ENCODE data around the gene FHOD3. TPM values are rescaled to one million over a fixed set of nuclear protein-coding genes. Genes with fewer than 3 reads are reported as not detected.

The FHOD3 gene
- total and polyA plus RNA-seq, 2 experiments from 2014 or later = 2.7 to 8.7 TPM

DNA sequence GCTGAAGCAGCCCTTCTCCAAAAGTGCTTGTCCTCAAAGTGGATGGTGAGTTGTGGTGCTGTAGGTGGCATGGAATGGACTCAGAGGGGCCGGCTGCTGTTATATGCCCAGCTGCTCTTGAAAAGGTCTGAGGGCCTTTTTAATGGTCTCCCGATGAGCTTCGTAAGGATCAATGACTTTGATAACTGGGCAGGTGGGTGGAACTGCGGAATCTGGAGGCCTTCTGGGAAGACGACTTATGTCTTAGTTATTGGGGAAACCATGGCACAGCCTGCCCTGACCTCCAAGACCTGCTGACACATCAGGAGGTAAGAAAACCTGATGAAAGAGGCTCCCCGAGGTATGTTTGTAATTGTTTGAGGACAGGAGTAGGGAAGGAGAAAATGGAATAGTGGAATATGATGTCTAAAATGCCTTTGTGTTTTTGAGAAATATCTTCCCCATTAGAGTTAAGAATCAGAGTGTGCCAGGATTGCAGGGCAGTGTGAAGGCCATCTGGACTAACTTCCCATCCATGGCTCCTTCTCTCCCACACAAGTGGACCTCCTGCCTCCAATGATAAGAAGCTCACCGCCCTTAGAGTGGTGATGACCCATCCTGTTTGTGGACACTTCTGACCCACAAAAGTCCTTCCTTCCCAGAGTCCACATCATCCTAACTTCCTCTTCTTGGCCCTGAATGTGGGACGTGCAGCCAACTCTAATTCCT is 236.1 kb downstream of the FHOD3 start (continued):
- TF ChIP-seq, protein P1, sequence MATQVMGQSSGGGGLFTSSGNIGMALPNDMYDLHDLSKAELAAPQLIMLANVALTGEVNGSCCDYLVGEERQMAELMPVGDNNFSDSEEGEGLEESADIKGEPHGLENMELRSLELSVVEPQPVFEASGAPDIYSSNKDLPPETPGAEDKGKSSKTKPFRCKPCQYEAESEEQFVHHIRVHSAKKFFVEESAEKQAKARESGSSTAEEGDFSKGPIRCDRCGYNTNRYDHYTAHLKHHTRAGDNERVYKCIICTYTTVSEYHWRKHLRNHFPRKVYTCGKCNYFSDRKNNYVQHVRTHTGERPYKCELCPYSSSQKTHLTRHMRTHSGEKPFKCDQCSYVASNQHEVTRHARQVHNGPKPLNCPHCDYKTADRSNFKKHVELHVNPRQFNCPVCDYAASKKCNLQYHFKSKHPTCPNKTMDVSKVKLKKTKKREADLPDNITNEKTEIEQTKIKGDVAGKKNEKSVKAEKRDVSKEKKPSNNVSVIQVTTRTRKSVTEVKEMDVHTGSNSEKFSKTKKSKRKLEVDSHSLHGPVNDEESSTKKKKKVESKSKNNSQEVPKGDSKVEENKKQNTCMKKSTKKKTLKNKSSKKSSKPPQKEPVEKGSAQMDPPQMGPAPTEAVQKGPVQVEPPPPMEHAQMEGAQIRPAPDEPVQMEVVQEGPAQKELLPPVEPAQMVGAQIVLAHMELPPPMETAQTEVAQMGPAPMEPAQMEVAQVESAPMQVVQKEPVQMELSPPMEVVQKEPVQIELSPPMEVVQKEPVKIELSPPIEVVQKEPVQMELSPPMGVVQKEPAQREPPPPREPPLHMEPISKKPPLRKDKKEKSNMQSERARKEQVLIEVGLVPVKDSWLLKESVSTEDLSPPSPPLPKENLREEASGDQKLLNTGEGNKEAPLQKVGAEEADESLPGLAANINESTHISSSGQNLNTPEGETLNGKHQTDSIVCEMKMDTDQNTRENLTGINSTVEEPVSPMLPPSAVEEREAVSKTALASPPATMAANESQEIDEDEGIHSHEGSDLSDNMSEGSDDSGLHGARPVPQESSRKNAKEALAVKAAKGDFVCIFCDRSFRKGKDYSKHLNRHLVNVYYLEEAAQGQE (IDR thresholded peaks at IDR 0.05; ENCODE audit: unreplicated experiment) = no peak
- TF ChIP-seq POLR2AphosphoS5 (IDR thresholded peaks at IDR 0.05; ENCODE audit: low read depth) = no peak

DNA sequence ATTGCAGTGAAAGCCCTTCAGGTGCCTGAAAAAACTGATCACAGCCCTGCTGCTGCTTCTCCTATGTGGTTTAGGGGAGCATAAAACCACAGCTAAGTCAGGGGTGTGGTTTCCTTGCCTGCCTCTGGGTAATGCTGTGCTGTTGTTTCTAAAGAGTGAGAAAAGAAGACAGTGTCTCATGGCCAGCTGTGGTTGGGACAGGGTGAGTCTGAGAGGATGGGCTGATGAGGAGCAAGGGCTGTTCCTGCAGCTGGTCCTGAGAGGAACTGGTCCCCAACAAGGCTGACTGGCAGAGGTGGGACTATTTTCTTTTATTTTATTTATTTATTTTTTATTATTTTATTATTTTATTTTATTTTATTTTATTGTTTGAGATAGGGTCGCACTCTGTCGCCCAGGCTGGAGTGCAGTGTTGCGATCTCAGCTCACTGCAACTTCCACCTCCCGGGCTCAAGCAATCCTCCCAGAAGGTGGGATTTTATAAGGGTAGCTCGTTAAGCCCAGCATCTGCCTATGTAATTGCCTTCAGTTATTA is 236.7 kb downstream of the FHOD3 start:
- Histone ChIP-seq H3K36me3 (ENCODE audit: insufficient read depth) (no peaks in the 10 kb centered on the region), H3K79me2 (replicated peaks; ENCODE audit: insufficient read depth) (no peaks in the 10 kb centered on the region), H3K27me3 (ENCODE audit: insufficient read depth) (no peaks in the 10 kb centered on the region), H3K9me2 (ENCODE audit: insufficient read depth) (peaks cover 6% of the 10 kb centered on the region; the same call in 1 of the 2 replicates), H2AFZ (no peak overlapping the region), H3K4me2 (no peak overlapping the region), H3F3A (replicated peaks; ENCODE audit: low read depth) (no peaks in the 10 kb centered on the region), H3K27ac (ENCODE audit: low read depth) (no peak overlapping the region), H3K4me3 (no peak overlapping the region), H3K4me1 (ENCODE audit: insufficient read depth) (0 out of 2 replicates have a peak, but pooled peaks cover 7% of the 10 kb centered on the region), H4K20me1 (replicated peaks; ENCODE audit: insufficient read depth) (no peaks in the 10 kb centered on the region)
- DNase-seq (ENCODE audit: low spot score) (no peak), ATAC-seq (no peak)
- Mint-ChIP-seq H3K9me3 (no peaks in the 10 kb centered on the region), H3K4me3 (no peak overlapping the region), H3K36me3 (ENCODE audit: low read depth) (no peaks in the 10 kb centered on the region), H3K4me1 (peaks cover 14% of the 10 kb centered on the region), H3K27ac (no peak overlapping the region), H3K27me3 (ENCODE audit: insufficient read depth, low read depth, poor library complexity) (peaks cover 3% of the 10 kb centered on the region)
- TF ChIP-seq, protein P2, sequence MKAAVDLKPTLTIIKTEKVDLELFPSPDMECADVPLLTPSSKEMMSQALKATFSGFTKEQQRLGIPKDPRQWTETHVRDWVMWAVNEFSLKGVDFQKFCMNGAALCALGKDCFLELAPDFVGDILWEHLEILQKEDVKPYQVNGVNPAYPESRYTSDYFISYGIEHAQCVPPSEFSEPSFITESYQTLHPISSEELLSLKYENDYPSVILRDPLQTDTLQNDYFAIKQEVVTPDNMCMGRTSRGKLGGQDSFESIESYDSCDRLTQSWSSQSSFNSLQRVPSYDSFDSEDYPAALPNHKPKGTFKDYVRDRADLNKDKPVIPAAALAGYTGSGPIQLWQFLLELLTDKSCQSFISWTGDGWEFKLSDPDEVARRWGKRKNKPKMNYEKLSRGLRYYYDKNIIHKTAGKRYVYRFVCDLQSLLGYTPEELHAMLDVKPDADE (IDR thresholded peaks at IDR 0.05) = no peak
- TF ChIP-seq NANOG (IDR thresholded peaks at IDR 0.05; ENCODE audit: borderline replicate concordance) = no peak
- TF ChIP-seq STAT1 (IDR thresholded peaks at IDR 0.05; ENCODE audit: unreplicated experiment) = no peak
- TF ChIP-seq EZH2phosphoT487 (IDR thresholded peaks at IDR 0.05; ENCODE audit: unreplicated experiment) = no peak
- TF ChIP-seq EZH2 (IDR thresholded peaks at IDR 0.05; ENCODE audit: low read depth, unreplicated experiment) = no peak
- no peak for TF ChIP-seq ZNF114 (CRISPR knock-in tag; IDR thresholded peaks at IDR 0.05)
- TF ChIP-seq, protein P3, sequence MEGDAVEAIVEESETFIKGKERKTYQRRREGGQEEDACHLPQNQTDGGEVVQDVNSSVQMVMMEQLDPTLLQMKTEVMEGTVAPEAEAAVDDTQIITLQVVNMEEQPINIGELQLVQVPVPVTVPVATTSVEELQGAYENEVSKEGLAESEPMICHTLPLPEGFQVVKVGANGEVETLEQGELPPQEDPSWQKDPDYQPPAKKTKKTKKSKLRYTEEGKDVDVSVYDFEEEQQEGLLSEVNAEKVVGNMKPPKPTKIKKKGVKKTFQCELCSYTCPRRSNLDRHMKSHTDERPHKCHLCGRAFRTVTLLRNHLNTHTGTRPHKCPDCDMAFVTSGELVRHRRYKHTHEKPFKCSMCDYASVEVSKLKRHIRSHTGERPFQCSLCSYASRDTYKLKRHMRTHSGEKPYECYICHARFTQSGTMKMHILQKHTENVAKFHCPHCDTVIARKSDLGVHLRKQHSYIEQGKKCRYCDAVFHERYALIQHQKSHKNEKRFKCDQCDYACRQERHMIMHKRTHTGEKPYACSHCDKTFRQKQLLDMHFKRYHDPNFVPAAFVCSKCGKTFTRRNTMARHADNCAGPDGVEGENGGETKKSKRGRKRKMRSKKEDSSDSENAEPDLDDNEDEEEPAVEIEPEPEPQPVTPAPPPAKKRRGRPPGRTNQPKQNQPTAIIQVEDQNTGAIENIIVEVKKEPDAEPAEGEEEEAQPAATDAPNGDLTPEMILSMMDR (conservative IDR thresholded peaks at IDR 0.05; ENCODE audit: low read depth in 2 of 2) = no peak
- no peak for TF ChIP-seq ZNF331 (CRISPR knock-in tag; IDR thresholded peaks at IDR 0.05; ENCODE audit: low read depth)
- TF ChIP-seq POLR2AphosphoS5 (IDR thresholded peaks at IDR 0.05; ENCODE audit: low read depth) = no peak
- TF ChIP-seq, protein P1 (IDR thresholded peaks at IDR 0.05; ENCODE audit: unreplicated experiment) = no peak
